Osteoblast (primary cell): ENCODE measurements around the gene GANC. TPM values are rescaled to one million over a fixed set of nuclear protein-coding genes. Genes with fewer than 3 reads are reported as not detected.

Experiments
- DNase-seq: peaks from one replicate; pipeline ENCODE4 v3.0.0; 2011; ENCODE audit warnings: low spot score, mixed read lengths; ENCODE audit not compliant: insufficient read length; ENCODE audit errors: missing footprints
- H2AFZ ChIP-seq: 2 replicates; pipeline ENCODE4 v1.6.0; 2011; ENCODE audit warnings: mild to moderate bottlenecking, low read length
- H3K27ac ChIP-seq: 2 replicates; pipeline ENCODE4 v1.5.1; 2011; ENCODE audit warnings: mild to moderate bottlenecking, low read depth, low read length, moderate library complexity
- H3K27me3 ChIP-seq: 2 replicates; pipeline ENCODE4 v1.6.0; 2012; ENCODE audit warnings: mild to moderate bottlenecking, control low read depth, inconsistent platforms, low read length, moderate library complexity; ENCODE audit not compliant: insufficient read depth
- H3K36me3 ChIP-seq: 2 replicates; pipeline ENCODE4 v1.5.1; 2011; ENCODE audit warnings: mild to moderate bottlenecking, low read length, control low read depth, moderate library complexity; ENCODE audit not compliant: insufficient read depth
- H3K4me1 ChIP-seq: 2 replicates; pipeline ENCODE4 v1.5.1; 2011; ENCODE audit warnings: mild to moderate bottlenecking, low read length, control low read depth, moderate library complexity; ENCODE audit not compliant: insufficient read depth
- H3K4me2 ChIP-seq: 2 replicates; pipeline ENCODE4 v1.6.0; 2011; ENCODE audit warnings: mild to moderate bottlenecking, low read length; ENCODE audit not compliant: insufficient read depth
- H3K4me3 ChIP-seq: fragments of 200-600 bp; sonication (generic); 3 replicates; pipeline ENCODE4 v1.5.1; 2012; ENCODE audit warnings: mild to moderate bottlenecking, low read length, inconsistent platforms; ENCODE audit not compliant: insufficient read depth
- H3K79me2 ChIP-seq: 2 replicates; pipeline ENCODE4 v1.6.0; 2012; ENCODE audit warnings: mild to moderate bottlenecking, low read length, control low read depth, inconsistent platforms; ENCODE audit not compliant: insufficient read depth
- H3K9me3 ChIP-seq: 2 replicates; pipeline ENCODE4 v1.5.1; 2011; ENCODE audit warnings: low read depth, low read length, control low read depth
- H4K20me1 ChIP-seq: 2 replicates; pipeline ENCODE4 v1.6.0; 2012; ENCODE audit warnings: mild to moderate bottlenecking, low read length, control low read depth; ENCODE audit not compliant: insufficient read depth
- total RNA-seq: library from RNA; depleted of rRNA; stranded (reverse); fragments of >200 nt; gene quantifications from 2 replicates; pipeline ENCODE4 v1.2.3, GENCODE V29; 2012
- TF ChIP-seq, protein P1 (sequence below): IDR thresholded peaks from 2 replicates; pipeline ENCODE4 v1.5.1; 2011; ENCODE audit warnings: mild to moderate bottlenecking, low read depth, low read length, moderate library complexity; ENCODE audit errors: extremely low read depth

Gene GANC
- total RNA-seq, 1 donor, result 21.0 TPM

DNA sequence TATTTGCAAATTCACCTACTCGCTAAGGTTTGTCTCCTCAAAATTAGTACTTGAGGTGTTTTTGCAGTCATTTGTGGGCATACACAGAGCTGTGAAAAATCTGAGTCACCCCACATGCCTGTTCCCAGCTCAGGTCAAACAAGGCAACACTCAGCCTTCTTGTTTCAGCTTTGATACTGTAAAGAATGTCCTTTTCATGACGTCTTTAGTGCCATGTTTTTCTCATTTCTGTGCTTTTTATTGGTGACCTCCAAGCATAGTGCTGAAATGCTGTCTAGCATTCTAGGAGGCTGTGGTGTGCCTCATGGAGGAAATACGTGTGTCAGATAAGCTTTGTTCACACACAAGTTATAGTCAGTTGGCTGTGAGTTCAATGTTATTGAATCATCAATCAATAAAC is 95.1 kb downstream of the GANC start:
- TF ChIP-seq, protein P1, sequence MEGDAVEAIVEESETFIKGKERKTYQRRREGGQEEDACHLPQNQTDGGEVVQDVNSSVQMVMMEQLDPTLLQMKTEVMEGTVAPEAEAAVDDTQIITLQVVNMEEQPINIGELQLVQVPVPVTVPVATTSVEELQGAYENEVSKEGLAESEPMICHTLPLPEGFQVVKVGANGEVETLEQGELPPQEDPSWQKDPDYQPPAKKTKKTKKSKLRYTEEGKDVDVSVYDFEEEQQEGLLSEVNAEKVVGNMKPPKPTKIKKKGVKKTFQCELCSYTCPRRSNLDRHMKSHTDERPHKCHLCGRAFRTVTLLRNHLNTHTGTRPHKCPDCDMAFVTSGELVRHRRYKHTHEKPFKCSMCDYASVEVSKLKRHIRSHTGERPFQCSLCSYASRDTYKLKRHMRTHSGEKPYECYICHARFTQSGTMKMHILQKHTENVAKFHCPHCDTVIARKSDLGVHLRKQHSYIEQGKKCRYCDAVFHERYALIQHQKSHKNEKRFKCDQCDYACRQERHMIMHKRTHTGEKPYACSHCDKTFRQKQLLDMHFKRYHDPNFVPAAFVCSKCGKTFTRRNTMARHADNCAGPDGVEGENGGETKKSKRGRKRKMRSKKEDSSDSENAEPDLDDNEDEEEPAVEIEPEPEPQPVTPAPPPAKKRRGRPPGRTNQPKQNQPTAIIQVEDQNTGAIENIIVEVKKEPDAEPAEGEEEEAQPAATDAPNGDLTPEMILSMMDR, result no peak
- Histone ChIP-seq H3K4me3 (no peak overlapping the region), H3K4me2 (no peak overlapping the region), H3K27ac (no peak overlapping the region), H3K4me1 (no peaks in the 10 kb centered on the region), H2AFZ (no peak overlapping the region), H3K27me3 (no peaks in the 10 kb centered on the region), H3K36me3 (no peaks in the 10 kb centered on the region), H3K79me2 (no peaks in the 10 kb centered on the region), H4K20me1 (no peaks in the 10 kb centered on the region), H3K9me3 (no peaks in the 10 kb centered on the region)
- DNase-seq, result no peak

DNA sequence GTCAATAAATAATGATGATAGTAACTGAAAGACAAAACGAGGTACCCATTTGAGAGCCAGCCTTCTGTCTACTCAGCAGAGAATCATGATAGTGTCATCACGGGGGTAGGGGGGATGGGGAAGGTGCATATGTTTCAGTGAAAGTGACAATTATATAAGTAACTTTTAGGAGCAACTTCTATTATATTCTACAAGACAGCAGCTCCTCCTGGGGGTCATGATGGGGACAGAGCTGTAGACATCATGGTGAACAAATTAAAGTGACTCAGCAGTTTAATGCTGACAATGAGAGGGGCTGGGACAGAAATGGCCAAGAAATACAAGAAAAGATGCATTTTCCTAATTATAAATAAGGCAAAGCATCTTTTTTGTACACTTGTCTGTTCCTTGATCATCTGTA is 98.1 kb downstream of the GANC start:
- no peaks in the 10 kb centered on the region for H3K36me3 ChIP-seq
- no peaks in the 10 kb centered on the region for H3K27me3 ChIP-seq
- no peak for DNase-seq
- TF ChIP-seq, protein P1, result peak; percentile 45
- no peaks in the 10 kb centered on the region for H3K79me2 ChIP-seq
- H3K4me3 ChIP-seq, result no peak overlapping the region
- no peaks in the 10 kb centered on the region for H3K9me3 ChIP-seq
- no peak overlapping the region for H3K4me2 ChIP-seq
- no peak overlapping the region for H2AFZ ChIP-seq
- no peaks in the 10 kb centered on the region for H4K20me1 ChIP-seq
- H3K27ac ChIP-seq, result no peak overlapping the region
- no peaks in the 10 kb centered on the region for H3K4me1 ChIP-seq

DNA sequence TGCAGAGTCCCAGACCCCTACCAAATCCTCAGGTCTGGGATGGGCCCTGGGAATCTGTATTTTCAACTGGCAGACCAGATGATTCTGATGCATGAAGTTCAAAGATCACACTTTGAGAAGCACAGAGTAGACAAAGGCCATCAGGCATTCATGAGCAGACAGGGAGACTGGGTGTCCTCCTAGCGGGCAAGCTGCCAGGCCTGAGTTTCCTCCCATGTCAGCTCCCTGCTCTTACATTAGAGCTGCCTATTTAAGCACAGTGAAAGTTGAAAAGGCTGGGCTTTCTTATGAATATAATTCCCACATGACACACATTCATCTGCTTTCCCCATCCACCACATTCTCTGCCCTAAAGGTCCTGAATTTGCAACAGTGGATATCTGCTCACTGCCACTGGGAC is 100.3 kb downstream of the GANC start:
- Histone ChIP-seq H3K79me2 (no peaks in the 10 kb centered on the region), H4K20me1 (no peaks in the 10 kb centered on the region), H3K27ac (no peak overlapping the region), H3K27me3 (no peaks in the 10 kb centered on the region), H3K4me3 (no peak overlapping the region), H3K4me1 (no peaks in the 10 kb centered on the region), H2AFZ (no peak overlapping the region), H3K4me2 (no peak overlapping the region), H3K36me3 (no peaks in the 10 kb centered on the region), H3K9me3 (no peaks in the 10 kb centered on the region)
- DNase-seq, result no peak
- TF ChIP-seq, protein P1, result no peak

DNA sequence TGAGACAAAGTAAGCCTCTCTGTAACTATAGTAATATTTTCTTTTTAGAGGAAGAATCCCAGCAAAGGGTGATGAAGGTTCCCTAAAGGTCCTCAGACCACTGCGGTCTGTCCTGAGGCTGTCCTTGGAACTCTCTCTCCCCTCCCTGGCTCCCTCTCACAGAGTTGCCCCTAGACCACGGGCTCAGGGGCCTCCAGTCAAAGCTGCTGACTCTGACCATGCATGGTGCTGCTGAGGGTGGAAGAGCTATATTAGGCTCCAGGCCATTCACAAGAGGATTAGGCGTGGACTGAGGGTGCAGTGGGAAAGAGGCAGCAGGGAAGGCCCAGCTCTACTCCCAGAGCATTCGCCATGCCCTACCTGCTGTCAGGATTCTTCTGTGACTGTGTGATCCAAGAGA is 100.9 kb downstream of the GANC start:
- DNase-seq, result no peak
- no peaks in the 10 kb centered on the region for H4K20me1 ChIP-seq
- no peak overlapping the region for H2AFZ ChIP-seq
- H3K4me3 ChIP-seq, result no peak overlapping the region
- no peak overlapping the region for H3K4me2 ChIP-seq
- no peaks in the 10 kb centered on the region for H3K27me3 ChIP-seq
- no peaks in the 10 kb centered on the region for H3K36me3 ChIP-seq
- no peak overlapping the region for H3K27ac ChIP-seq
- no peaks in the 10 kb centered on the region for H3K9me3 ChIP-seq
- no peaks in the 10 kb centered on the region for H3K4me1 ChIP-seq
- TF ChIP-seq, protein P1, result no peak
- H3K79me2 ChIP-seq, result no peaks in the 10 kb centered on the region
